ENCODE measurements around the gene AFAP1. TPM values are rescaled to one million over a fixed set of nuclear protein-coding genes. Genes with fewer than 3 reads are reported as not detected.
A peak's percentile ranks its signal among the peaks of the same experiment; 100 is the strongest.

AFAP1 gene
- total RNA-seq, 2 donors from 2014 or later = 18.2 to 22.5 TPM

GRCh38 chr4:7778510-7779431 is 160.9 kb downstream of the AFAP1 start:
- Mint-ChIP-seq H3K4me1 (peaks cover 7% of the 10 kb centered on the region), H3K27me3 (ENCODE audit: insufficient read depth) (no peaks in the 10 kb centered on the region), H3K36me3 (ENCODE audit: low read depth) (peaks cover 68% of the 10 kb centered on the region), H3K27ac (no peak overlapping the region), H3K9me3 (no peaks in the 10 kb centered on the region), H3K4me3 (no peak overlapping the region)
- no peak overlapping the region for H3K4me3 ChIP-seq (ENCODE audit: low read length)
- H3K9me3 ChIP-seq (ENCODE audit: control insufficient read depth, low read length) = no peaks in the 10 kb centered on the region
- no peak for DNase-seq
- H3K4me1 ChIP-seq (ENCODE audit: control insufficient read depth, insufficient read depth, low read length) = no peaks in the 10 kb centered on the region
- 93 to 94% methylated on average over 23 to 24 of the region's 24 CpGs for WGBS, 2 experiments (ENCODE audit: insufficient coverage in 1 of 2, insufficient read length in 1 of 2)
- no peaks in the 10 kb centered on the region for H3K27me3 ChIP-seq (ENCODE audit: control insufficient read depth, insufficient read depth, low read length, poor library complexity, severe bottlenecking)
- TF ChIP-seq CTCF (conservative IDR thresholded peaks at IDR 0.05) = no peak
- peak overlapping the region; percentile 2 for H3K27ac ChIP-seq (ENCODE audit: low read depth, low read length)
- peaks cover 73% of the 10 kb centered on the region for H3K36me3 ChIP-seq (ENCODE audit: control insufficient read depth, insufficient read depth, low read length)
- H3K9ac ChIP-seq (ENCODE audit: extremely low read depth, low read length, poor library complexity, severe bottlenecking) = no peak overlapping the region

DNA sequence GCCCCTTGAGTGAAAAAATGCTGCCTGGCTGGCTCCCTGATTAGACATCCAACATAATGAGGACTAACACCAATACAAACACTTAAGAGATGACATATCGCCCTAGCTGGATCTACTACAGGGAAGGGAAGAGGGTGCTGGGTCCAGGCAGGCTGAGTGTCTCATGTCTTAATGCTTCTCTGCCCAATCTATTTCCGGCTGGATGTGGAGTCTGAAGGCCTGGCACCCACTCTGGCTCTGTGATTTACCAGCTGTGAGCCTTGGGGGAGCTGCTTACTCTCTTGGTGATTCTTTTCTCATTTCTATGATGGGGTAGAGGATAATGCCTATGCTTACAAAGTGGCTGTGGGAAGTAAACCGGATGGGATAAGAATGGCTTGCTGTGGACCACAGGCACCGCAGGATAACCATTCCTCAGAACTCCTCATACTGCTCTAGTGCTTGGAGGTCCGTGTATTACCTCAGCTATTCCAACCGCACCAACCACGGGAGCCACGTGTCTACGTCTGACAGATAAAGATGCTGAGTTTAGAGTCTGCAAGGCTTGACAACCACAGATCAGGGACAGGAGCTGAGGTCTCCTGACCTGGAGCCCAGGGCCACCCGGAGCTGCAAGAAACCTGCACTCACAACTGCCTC is 161.7 kb downstream of the AFAP1 start:
- Mint-ChIP-seq H3K27me3 (ENCODE audit: insufficient read depth) (no peaks in the 10 kb centered on the region), H3K4me1 (peaks cover 7% of the 10 kb centered on the region), H3K4me3 (no peak overlapping the region), H3K36me3 (ENCODE audit: low read depth) (peaks cover 73% of the 10 kb centered on the region), H3K27ac (peak overlapping the region; percentile 39), H3K9me3 (no peaks in the 10 kb centered on the region)
- H3K27ac ChIP-seq (ENCODE audit: low read depth, low read length) = no peak overlapping the region
- no peak for TF ChIP-seq CTCF (conservative IDR thresholded peaks at IDR 0.05)
- no peak overlapping the region for H3K9ac ChIP-seq (ENCODE audit: extremely low read depth, low read length, poor library complexity, severe bottlenecking)
- H3K4me1 ChIP-seq (ENCODE audit: control insufficient read depth, insufficient read depth, low read length) = no peaks in the 10 kb centered on the region
- H3K9me3 ChIP-seq (ENCODE audit: control insufficient read depth, low read length) = no peaks in the 10 kb centered on the region
- peaks cover 74% of the 10 kb centered on the region for H3K36me3 ChIP-seq (ENCODE audit: control insufficient read depth, insufficient read depth, low read length)
- 91 to 94% methylated on average over 8 to 10 of the region's 10 CpGs for WGBS, 2 experiments (ENCODE audit: insufficient coverage in 1 of 2, insufficient read length in 1 of 2)
- no peak overlapping the region for H3K4me3 ChIP-seq (ENCODE audit: low read length)
- H3K27me3 ChIP-seq (ENCODE audit: control insufficient read depth, insufficient read depth, low read length, poor library complexity, severe bottlenecking) = no peaks in the 10 kb centered on the region
- no peak for DNase-seq

DNA sequence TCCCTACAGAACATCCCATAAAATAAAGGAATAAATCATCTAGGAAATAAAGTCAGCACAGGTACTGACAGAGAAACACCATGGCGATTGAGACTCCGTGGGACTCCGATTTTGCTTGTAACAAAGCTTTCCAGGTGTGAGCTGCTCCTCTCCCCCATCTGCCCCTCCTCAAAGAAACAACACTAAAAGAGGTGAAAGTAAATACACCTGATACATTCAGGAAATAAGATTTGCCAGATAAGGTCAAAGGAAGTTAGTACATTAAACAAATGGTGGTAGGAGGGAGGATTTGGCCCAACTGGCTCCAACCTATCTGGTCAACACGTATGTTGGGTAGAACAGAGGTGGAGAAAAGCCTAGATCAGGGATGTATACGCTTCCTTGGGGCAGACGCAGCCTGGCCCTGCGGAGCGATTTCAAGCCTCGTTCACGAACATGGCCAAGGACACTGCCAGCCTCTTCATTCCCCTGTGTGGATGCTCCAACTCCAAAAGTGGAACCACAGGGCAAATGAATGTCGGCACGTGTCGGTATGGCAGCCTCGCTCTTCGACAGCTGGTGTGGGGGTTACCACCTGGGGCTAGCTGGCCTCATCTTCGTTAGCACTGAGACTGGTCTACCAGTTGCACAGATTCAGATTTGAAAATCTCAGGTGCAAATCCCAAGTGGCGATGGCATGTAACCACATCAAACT is 162.5 kb downstream of the AFAP1 start:
- no peaks in the 10 kb centered on the region for H3K27me3 Mint-ChIP-seq (ENCODE audit: insufficient read depth)
- no peak overlapping the region for H3K27ac Mint-ChIP-seq
- Histone ChIP-seq H3K27me3 (ENCODE audit: control insufficient read depth, insufficient read depth, low read length, poor library complexity, severe bottlenecking) (no peaks in the 10 kb centered on the region), H3K36me3 (ENCODE audit: control insufficient read depth, insufficient read depth, low read length) (peaks cover 82% of the 10 kb centered on the region), H3K27ac (ENCODE audit: low read depth, low read length) (no peak overlapping the region), H3K9me3 (ENCODE audit: control insufficient read depth, low read length) (no peaks in the 10 kb centered on the region), H3K9ac (ENCODE audit: extremely low read depth, low read length, poor library complexity, severe bottlenecking) (no peak overlapping the region), H3K4me3 (ENCODE audit: low read length) (no peak overlapping the region), H3K4me1 (ENCODE audit: control insufficient read depth, insufficient read depth, low read length) (no peaks in the 10 kb centered on the region)
- no peak overlapping the region for H3K4me3 Mint-ChIP-seq
- 95 to 96% methylated on average over 17 of the region's 17 CpGs for WGBS, 2 experiments (ENCODE audit: insufficient coverage in 1 of 2, insufficient read length in 1 of 2)
- H3K9me3 Mint-ChIP-seq = no peaks in the 10 kb centered on the region
- H3K36me3 Mint-ChIP-seq (ENCODE audit: low read depth) = peaks cover 75% of the 10 kb centered on the region
- no peak for DNase-seq
- peaks cover 7% of the 10 kb centered on the region for H3K4me1 Mint-ChIP-seq
- TF ChIP-seq CTCF (conservative IDR thresholded peaks at IDR 0.05) = no peak
